ENCODE data around the gene FARP1. TPM values are rescaled to one million over a fixed set of nuclear protein-coding genes. Genes with fewer than 3 reads are reported as not detected.

The FARP1 gene
- total RNA-seq, 4 donors from 2014 or later: 28.3 to 69.2 (median 36.4) TPM

DNA sequence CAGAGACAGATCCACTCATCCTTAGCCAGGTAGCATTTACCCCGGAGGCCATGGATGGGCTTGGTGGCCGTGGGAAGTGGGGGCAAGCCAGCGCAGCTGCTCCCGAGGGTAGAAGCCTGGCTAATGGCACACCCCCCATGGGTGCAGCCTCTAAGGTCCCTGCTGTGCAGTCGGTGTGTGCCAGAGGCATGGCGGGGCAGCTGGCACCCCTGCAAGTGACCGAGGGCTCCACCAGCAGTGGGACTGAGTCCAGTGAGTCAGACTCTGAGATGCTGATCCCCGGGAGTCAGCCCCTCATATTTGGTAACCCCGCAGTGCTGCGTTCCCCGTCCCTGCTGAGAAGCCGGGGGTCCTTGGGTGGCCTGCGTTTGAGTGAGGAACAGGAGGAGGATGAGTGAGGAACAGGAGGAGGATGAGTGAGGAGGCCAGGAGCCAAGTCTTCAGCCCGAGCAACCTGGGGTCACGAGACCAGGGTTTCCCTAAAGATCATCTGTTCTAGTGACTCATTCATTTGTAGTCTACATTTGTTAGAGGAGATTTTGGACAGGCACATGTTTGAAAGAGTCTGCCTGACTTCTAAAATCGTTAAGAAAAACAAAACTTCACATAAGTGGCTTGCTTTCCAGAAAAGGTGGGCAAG is 253.3 kb downstream of the FARP1 start:
- H3K36me3 ChIP-seq: peaks cover 0 to 38% of the 10 kb centered on the region in 2 donors
- no peaks in the 10 kb centered on the region for H3K4me1 ChIP-seq
- peak; percentile 19 for ATAC-seq
- TF ChIP-seq, protein P1, sequence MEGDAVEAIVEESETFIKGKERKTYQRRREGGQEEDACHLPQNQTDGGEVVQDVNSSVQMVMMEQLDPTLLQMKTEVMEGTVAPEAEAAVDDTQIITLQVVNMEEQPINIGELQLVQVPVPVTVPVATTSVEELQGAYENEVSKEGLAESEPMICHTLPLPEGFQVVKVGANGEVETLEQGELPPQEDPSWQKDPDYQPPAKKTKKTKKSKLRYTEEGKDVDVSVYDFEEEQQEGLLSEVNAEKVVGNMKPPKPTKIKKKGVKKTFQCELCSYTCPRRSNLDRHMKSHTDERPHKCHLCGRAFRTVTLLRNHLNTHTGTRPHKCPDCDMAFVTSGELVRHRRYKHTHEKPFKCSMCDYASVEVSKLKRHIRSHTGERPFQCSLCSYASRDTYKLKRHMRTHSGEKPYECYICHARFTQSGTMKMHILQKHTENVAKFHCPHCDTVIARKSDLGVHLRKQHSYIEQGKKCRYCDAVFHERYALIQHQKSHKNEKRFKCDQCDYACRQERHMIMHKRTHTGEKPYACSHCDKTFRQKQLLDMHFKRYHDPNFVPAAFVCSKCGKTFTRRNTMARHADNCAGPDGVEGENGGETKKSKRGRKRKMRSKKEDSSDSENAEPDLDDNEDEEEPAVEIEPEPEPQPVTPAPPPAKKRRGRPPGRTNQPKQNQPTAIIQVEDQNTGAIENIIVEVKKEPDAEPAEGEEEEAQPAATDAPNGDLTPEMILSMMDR (IDR thresholded peaks at IDR 0.05): no peak
- TF ChIP-seq EP300 (IDR thresholded peaks at IDR 0.05) (no peak), POLR2AphosphoS5 (IDR thresholded peaks at IDR 0.05) (no peak), POLR2A (IDR thresholded peaks at IDR 0.05) (no peak)
- H3K27me3 ChIP-seq: no peaks in the 10 kb centered on the region
- H3K27ac ChIP-seq: no peak overlapping the region
- WGBS, 2 donors (ENCODE audit: low coverage in 1 of 2): 73 to 80% methylated on average over 1 to 2 of the region's 16 CpGs
- H3K4me3 ChIP-seq: no peak overlapping the region
- no peaks in the 10 kb centered on the region for H3K9me3 ChIP-seq

DNA sequence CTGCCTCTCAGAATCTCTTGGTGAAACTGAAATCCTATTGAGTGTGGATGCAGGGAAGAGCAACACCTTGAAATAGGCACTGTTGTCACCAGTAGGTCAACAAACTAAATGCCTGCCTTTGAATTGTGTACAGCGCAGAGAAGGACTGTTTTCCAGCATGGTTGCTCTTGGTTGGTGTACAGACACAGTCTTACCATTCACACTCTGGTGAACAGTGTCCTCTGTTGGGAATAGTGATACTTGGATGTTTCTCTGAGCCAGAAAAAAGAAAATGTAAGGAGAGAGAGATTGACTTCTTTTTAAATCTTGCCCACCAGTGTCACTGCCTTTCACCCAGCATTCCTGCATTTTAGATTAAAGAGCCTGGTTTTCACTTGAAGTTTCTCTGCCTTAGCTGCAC is 254.3 kb downstream of the FARP1 start:
- WGBS, 2 donors (ENCODE audit: low coverage in 1 of 2): no CpG with 5 or more reads among the region's 1 CpG
- TF ChIP-seq, protein P1 (IDR thresholded peaks at IDR 0.05): peak; percentile 7 to 48 (median 38)
- no peak for TF ChIP-seq POLR2AphosphoS5 (IDR thresholded peaks at IDR 0.05)
- peaks cover 0 to 30% of the 10 kb centered on the region in 2 donors for H3K36me3 ChIP-seq
- H3K4me1 ChIP-seq: no peaks in the 10 kb centered on the region
- no peak overlapping the region for H3K27ac ChIP-seq
- no peak overlapping the region for H3K4me3 ChIP-seq
- no peaks in the 10 kb centered on the region for H3K9me3 ChIP-seq
- no peak for ATAC-seq
- H3K27me3 ChIP-seq: no peaks in the 10 kb centered on the region

DNA sequence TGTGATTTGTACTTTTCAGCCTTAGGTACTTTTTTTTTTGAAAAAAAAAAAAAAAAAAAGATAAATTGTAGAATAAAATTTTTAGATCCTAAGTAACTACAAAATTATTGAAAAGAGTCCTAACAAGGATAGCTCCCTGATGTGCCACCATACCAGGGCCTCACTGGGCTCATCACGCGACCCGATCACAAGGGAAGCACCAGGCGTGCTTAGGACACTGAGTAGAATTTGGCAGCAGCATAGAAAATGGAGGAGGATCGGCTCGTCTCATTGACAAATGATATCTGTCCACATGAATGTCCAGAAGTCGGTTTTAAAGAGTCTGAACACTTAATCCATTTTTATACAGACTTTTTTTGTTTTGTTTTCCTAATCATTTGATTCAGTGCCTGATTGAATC is 255.0 kb downstream of the FARP1 start:
- ATAC-seq: no peak
- Histone ChIP-seq H3K9me3 (no peaks in the 10 kb centered on the region), H3K4me1 (no peaks in the 10 kb centered on the region), H3K4me3 (no peak overlapping the region), H3K27me3 (no peaks in the 10 kb centered on the region), H3K27ac (no peak overlapping the region), H3K36me3 (peaks cover 0 to 30% of the 10 kb centered on the region in 2 donors)
- TF ChIP-seq POLR2AphosphoS5 (IDR thresholded peaks at IDR 0.05) (no peak), POLR2A (IDR thresholded peaks at IDR 0.05) (no peak)
- 82 to 85% methylated on average over 7 of the region's 7 CpGs for WGBS, 2 donors (ENCODE audit: low coverage in 1 of 2)

DNA sequence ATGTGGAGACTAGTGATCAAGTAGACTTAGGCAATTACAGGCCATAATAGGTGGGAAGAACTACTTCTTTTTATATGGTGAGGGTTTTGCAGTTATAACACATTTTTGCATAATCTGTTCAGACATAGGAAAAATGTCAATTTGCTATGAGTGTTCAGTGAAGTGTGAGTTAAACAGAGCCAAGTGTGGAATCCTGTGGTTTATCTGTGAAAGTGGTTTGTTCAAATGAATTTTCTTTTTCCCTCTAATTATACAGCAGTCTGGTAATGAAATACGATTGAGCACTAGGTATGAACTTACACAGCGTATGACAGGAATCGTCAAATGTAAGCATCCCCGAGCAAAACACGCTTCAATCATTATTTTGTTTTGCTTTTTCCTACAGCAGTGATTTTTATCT is 255.7 kb downstream of the FARP1 start:
- Histone ChIP-seq H3K9me3 (no peaks in the 10 kb centered on the region), H3K4me3 (no peak overlapping the region), H3K27me3 (no peaks in the 10 kb centered on the region), H3K4me1 (no peaks in the 10 kb centered on the region), H3K36me3 (peaks cover 0 to 27% of the 10 kb centered on the region in 2 donors), H3K27ac (no peak overlapping the region)
- no peak for TF ChIP-seq EP300 (IDR thresholded peaks at IDR 0.05)
- no peak for TF ChIP-seq POLR2A (IDR thresholded peaks at IDR 0.05)
- TF ChIP-seq, protein P1 (IDR thresholded peaks at IDR 0.05): no peak
- TF ChIP-seq POLR2AphosphoS5 (IDR thresholded peaks at IDR 0.05): no peak
- no peak for ATAC-seq
- 88 to 90% methylated on average over 4 to 5 of the region's 5 CpGs for WGBS, 2 donors (ENCODE audit: low coverage in 1 of 2)

DNA sequence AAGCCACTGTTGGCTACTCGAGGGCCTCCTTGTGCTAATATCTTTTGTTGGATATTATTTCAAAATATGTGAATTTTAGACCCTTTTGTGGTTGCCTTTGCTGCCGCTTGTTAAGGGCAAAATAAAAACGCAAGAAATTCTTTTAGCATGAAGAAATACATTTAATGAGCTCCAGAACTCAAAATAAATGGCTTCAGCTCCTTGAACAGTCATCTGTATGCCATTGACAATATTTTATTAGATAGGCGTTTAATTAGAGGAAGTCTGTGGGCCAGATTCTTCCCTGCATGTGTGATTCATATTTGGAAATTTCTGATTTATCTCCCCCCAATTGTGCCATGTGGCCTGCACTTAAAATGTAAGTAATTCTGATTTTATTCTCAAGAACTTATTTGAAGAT is 256.9 kb downstream of the FARP1 start:
- WGBS, 2 donors (ENCODE audit: low coverage in 1 of 2): 79 to 97% methylated on average over 3 to 4 of the region's 4 CpGs
- Histone ChIP-seq H3K4me3 (no peak overlapping the region), H3K4me1 (no peaks in the 10 kb centered on the region), H3K9me3 (no peaks in the 10 kb centered on the region), H3K27ac (no peak overlapping the region), H3K36me3 (peaks cover 0 to 23% of the 10 kb centered on the region in 2 donors), H3K27me3 (no peaks in the 10 kb centered on the region)
- ATAC-seq: no peak
- TF ChIP-seq POLR2AphosphoS5 (IDR thresholded peaks at IDR 0.05) (no peak), POLR2A (IDR thresholded peaks at IDR 0.05) (no peak), EP300 (IDR thresholded peaks at IDR 0.05) (no peak)
- TF ChIP-seq, protein P1 (IDR thresholded peaks at IDR 0.05): no peak

Measured in gastroesophageal sphincter (tissue), 4 donors.